ENCODE data around the gene TMEM167B.

- TF ChIP-seq CTCF (IDR thresholded peaks at IDR 0.05) (no peak), POLR2A (IDR thresholded peaks at IDR 0.05) (no peak)
Observed at GRCh38 chr1:109113590-109114341, 23.2 kb downstream of the TMEM167B start, which contains the start of gene ELAPOR1.

Data from testis (tissue), 2 donors.